COR-L47 (cell line): ENCODE data around the gene APBB1IP.
"Not testable (repeated sequence)": the region's sequence is repeated elsewhere in the genome, so short reads cannot be mapped to it uniquely, and the experiment has no call there.

Experiments used
- DNase-seq: peaks from one replicate; lab custom pipeline; 2025; lab: John Stamatoyannopoulos, UW

Gene APBB1IP

GRCh38 chr10:26445411-26446031, 7.4 kb downstream of the APBB1IP start:
- DNase-seq: no peak

- no peak for DNase-seq
These were observed 8.1 kb downstream of the APBB1IP start for GRCh38 chr10:26446258-26446657.

GRCh38 chr10:26448292-26448691, 10.2 kb downstream of the APBB1IP start:
- no peak for DNase-seq

GRCh38 chr10:26448706-26449435, 10.7 kb downstream of the APBB1IP start:
- DNase-seq: no peak

GRCh38 chr10:26449726-26450125, 11.6 kb downstream of the APBB1IP start:
- no peak for DNase-seq

GRCh38 chr10:26451903-26452302, 13.8 kb downstream of the APBB1IP start:
- no peak for DNase-seq

GRCh38 chr10:26453850-26454249, 15.7 kb downstream of the APBB1IP start:
- DNase-seq: no peak

GRCh38 chr10:26454891-26455290, 16.8 kb downstream of the APBB1IP start:
- no peak for DNase-seq

- DNase-seq: no peak
These were observed 17.6 kb downstream of the APBB1IP start for GRCh38 chr10:26455567-26456315.

- no peak for DNase-seq
These were observed 18.9 kb downstream of the APBB1IP start for GRCh38 chr10:26457088-26457487.

GRCh38 chr10:26460736-26461135, 22.6 kb downstream of the APBB1IP start:
- no peak for DNase-seq

- no peak for DNase-seq
These were observed 25.8 kb downstream of the APBB1IP start for GRCh38 chr10:26463986-26464385.

GRCh38 chr10:26464632-26465280, 26.6 kb downstream of the APBB1IP start:
- DNase-seq: no peak

GRCh38 chr10:26466531-26466930, 28.4 kb downstream of the APBB1IP start:
- DNase-seq: not testable (repeated sequence)

- no peak for DNase-seq
These were observed 29.5 kb downstream of the APBB1IP start for GRCh38 chr10:26467639-26468038.

GRCh38 chr10:26468291-26468690, 30.1 kb downstream of the APBB1IP start:
- no peak for DNase-seq

- DNase-seq: no peak
These were observed 30.6 kb downstream of the APBB1IP start for GRCh38 chr10:26468700-26469099.

GRCh38 chr10:26472492-26472778, 34.3 kb downstream of the APBB1IP start:
- no peak for DNase-seq

GRCh38 chr10:26474026-26474425, 35.9 kb downstream of the APBB1IP start:
- DNase-seq: no peak

- DNase-seq: not testable (repeated sequence)
These were observed 36.7 kb downstream of the APBB1IP start for GRCh38 chr10:26474845-26475244.

GRCh38 chr10:26475386-26475785, 37.2 kb downstream of the APBB1IP start:
- DNase-seq: no peak

- DNase-seq: no peak
These were observed 39.4 kb downstream of the APBB1IP start for GRCh38 chr10:26477501-26477900.

- DNase-seq: no peak
These were observed 39.9 kb downstream of the APBB1IP start for GRCh38 chr10:26478061-26478460.
